Measurements from ENCODE around the gene TMEM242. TPM values are rescaled to one million over a fixed set of nuclear protein-coding genes. Genes with fewer than 3 reads are reported as not detected.

The TMEM242 gene
- total RNA-seq, 1 experiment from 2014 or later: 9.4 TPM

DNA sequence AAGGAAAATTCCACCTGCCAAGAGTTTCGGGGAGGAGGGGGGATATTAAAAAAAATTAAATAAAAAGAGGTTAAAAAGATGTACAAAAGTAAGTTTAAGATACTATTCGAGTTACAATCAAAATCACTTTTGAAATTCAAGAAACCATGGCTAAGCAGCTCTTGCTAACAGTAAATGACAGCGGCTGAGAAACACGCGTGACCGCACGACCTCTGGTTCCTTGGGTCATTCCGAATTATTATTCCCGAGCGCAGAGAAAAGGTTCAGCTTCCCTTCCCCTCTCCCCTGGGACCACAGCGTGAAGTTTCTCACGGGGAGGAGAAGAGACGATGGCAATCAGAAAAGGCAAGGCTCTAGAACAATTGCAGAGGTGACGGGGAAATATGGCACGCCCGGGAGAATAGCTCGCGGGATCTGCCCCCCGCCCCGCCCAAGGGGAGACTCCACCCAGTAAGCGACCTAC lies 496 bp downstream of the TMEM242 start:
- intact Hi-C loops (cut with micrococcal nuclease): loop anchor here (2.0 kb wide), 1 partner anchor 58 kb away; the partner anchor contains the start of gene ZDHHC14
- ChIA-PET CTCF (interaction anchor here (0.5 to 2.2 kb wide), 10 partner anchors 8 to 469 kb away, joined by 3 to 8 read pairs (median 4); no protein-coding TSS in a partner anchor), POLR2A (interaction anchor here (0.7 to 7.0 kb wide), 27 partner anchors 8 to 510 kb away, joined by 3 to 105 read pairs (median 6); partner anchors contain the start of gene ZDHHC14)
- TF ChIP-seq, protein P1, sequence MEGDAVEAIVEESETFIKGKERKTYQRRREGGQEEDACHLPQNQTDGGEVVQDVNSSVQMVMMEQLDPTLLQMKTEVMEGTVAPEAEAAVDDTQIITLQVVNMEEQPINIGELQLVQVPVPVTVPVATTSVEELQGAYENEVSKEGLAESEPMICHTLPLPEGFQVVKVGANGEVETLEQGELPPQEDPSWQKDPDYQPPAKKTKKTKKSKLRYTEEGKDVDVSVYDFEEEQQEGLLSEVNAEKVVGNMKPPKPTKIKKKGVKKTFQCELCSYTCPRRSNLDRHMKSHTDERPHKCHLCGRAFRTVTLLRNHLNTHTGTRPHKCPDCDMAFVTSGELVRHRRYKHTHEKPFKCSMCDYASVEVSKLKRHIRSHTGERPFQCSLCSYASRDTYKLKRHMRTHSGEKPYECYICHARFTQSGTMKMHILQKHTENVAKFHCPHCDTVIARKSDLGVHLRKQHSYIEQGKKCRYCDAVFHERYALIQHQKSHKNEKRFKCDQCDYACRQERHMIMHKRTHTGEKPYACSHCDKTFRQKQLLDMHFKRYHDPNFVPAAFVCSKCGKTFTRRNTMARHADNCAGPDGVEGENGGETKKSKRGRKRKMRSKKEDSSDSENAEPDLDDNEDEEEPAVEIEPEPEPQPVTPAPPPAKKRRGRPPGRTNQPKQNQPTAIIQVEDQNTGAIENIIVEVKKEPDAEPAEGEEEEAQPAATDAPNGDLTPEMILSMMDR (IDR thresholded peaks at IDR 0.05; ENCODE audit: unreplicated experiment): no peak
- Mint-ChIP-seq H3K27me3 (ENCODE audit: insufficient read depth, unreplicated experiment) (no peaks in the 10 kb centered on the region), H3K27ac (ENCODE audit: low read depth, unreplicated experiment) (peak overlapping the region; percentile 87), H3K36me3 (ENCODE audit: insufficient read depth, unreplicated experiment) (peaks cover 7% of the 10 kb centered on the region), H3K4me1 (ENCODE audit: insufficient read depth, unreplicated experiment) (peaks cover under 1% of the 10 kb centered on the region), H3K9me3 (ENCODE audit: unreplicated experiment) (no peaks in the 10 kb centered on the region), H3K4me3 (ENCODE audit: unreplicated experiment) (peak overlapping the region; percentile 81)
- BruUV-seq (replicated peaks): no TSS peak
- no peak for DNase-seq (ENCODE audit: unreplicated experiment)

DNA sequence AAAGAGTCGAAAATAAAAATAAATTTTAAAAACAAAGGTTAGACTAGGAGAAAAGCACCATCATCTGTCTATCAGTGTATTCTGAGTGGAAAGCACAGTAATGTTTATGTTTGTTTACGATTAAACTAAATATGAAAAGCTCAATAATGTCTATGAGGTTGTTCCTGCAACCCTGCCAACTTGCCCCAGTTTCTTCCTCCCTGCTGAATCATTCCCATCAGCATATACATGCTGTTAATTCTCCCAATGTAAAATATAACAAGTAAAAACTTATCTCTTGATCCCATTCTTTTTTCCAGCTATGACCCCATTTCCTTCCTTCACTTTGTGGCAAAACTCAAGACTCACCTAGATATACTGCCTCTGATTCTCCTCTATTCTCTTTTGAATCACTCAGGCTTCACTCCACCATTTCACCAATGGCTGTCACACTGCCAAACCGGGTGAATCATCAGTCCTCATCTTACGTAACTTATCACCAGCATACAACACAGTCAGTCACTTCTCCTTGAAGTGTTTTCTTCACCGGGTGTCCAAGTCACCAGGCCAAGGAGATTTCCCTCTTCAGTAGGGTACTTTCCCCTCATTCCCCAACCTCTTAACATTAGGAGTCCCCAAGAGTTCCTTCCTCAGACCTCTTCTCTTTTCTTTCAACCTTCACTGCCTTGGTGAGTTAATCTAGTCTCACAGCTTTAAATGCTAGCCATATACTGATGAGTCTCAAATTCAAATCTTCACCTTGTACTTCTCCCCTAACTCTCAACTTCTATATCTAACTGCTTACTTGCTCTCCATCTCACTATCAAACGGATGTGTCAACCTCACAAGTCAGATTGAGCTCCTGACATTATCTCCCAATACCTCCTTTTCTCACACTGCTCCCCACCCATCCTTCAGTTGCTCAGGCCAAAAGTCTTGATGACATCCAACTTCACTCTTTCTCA lies 6.2 kb downstream of the TMEM242 start:
- H3K36me3 Mint-ChIP-seq (ENCODE audit: insufficient read depth, unreplicated experiment): peaks cover 16% of the 10 kb centered on the region
- no TSS peak for BruUV-seq (replicated peaks)
- H3K27me3 Mint-ChIP-seq (ENCODE audit: insufficient read depth, unreplicated experiment): no peaks in the 10 kb centered on the region
- no peak overlapping the region for H3K4me3 Mint-ChIP-seq (ENCODE audit: unreplicated experiment)
- ChIA-PET POLR2A (interaction anchor here (0.6 to 1.7 kb wide), 14 partner anchors 8 to 1234 kb away, joined by 3 to 9 read pairs (median 3); no protein-coding TSS in a partner anchor), CTCF (interaction anchor here (0.6 to 4.6 kb wide), 9 partner anchors 10 to 467 kb away, joined by 3 to 106 read pairs (median 4); no protein-coding TSS in a partner anchor)
- TF ChIP-seq, protein P1 (IDR thresholded peaks at IDR 0.05; ENCODE audit: unreplicated experiment): no peak
- H3K9me3 Mint-ChIP-seq (ENCODE audit: unreplicated experiment): no peaks in the 10 kb centered on the region
- intact Hi-C loops (cut with micrococcal nuclease): loop anchor here (1.0 to 10.0 kb wide), 4 partner anchors 352 to 758 kb away; no protein-coding TSS in a partner anchor
- DNase-seq (ENCODE audit: unreplicated experiment): peak; percentile 95
- H3K4me1 Mint-ChIP-seq (ENCODE audit: insufficient read depth, unreplicated experiment): peaks cover 12% of the 10 kb centered on the region
- H3K27ac Mint-ChIP-seq (ENCODE audit: low read depth, unreplicated experiment): peak overlapping the region; percentile 7

DNA sequence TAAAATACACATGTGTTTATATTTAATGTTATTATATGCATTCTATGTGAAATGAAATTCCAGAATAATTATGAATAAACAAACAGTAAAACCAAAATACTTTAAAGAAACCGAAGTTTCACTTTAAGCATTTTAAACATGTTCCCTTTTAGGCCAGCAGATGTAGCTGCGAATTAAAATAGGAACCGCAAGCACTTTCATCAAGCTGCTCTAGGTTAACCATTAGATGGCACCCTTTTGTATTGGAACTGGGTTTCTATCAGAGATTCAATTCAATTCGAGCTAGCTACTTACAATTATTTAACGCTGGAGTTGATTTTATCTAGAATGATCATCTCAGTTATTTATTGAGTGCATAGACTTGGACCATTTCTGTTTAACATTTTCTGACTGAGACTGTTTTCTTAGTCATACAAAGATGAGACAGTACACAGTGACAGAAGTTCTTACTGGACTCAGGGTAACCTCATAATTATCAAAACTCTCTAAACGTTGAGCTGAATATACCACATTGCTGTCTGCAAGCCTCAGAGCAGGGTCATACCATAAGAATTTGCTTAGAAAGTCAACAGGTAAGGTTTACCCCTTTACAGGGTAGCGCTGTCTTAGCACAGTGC lies 8.5 kb downstream of the TMEM242 start:
- intact Hi-C loops (cut with micrococcal nuclease): loop anchor here (1.0 to 10.0 kb wide), 8 partner anchors 20 to 760 kb away; partner anchors contain the start of gene ZDHHC14
- Mint-ChIP-seq H3K4me3 (ENCODE audit: unreplicated experiment) (no peak overlapping the region), H3K4me1 (ENCODE audit: insufficient read depth, unreplicated experiment) (peaks cover 12% of the 10 kb centered on the region), H3K27me3 (ENCODE audit: insufficient read depth, unreplicated experiment) (no peaks in the 10 kb centered on the region), H3K27ac (ENCODE audit: low read depth, unreplicated experiment) (no peak overlapping the region), H3K9me3 (ENCODE audit: unreplicated experiment) (no peaks in the 10 kb centered on the region), H3K36me3 (ENCODE audit: insufficient read depth, unreplicated experiment) (peaks cover 16% of the 10 kb centered on the region)
- peak; percentile 76 for DNase-seq (ENCODE audit: unreplicated experiment)
- POLR2A ChIA-PET: interaction anchor here (0.7 to 1.4 kb wide), 7 partner anchors 8 to 401 kb away, joined by 3 to 7 read pairs (median 3); partner anchors contain the start of gene TMEM242
- CTCF ChIA-PET: interaction anchor here (0.5 to 4.6 kb wide), 36 partner anchors 9 to 1422 kb away, joined by 3 to 106 read pairs (median 4); partner anchors contain the start of gene TMEM242
- no TSS peak for BruUV-seq (replicated peaks)
- TF ChIP-seq, protein P1 (IDR thresholded peaks at IDR 0.05; ENCODE audit: unreplicated experiment): peak; percentile 79
